GM21786 (cell line): ENCODE data around the gene THRSP.
A peak's percentile ranks its signal among the peaks of the same experiment; 100 is the strongest.
"Not testable (repeated sequence)": the region's sequence is repeated elsewhere in the genome, so short reads cannot be mapped to it uniquely, and the experiment has no call there.

Experiments used
- ATAC-seq: cut with Tn5 transposase; IDR thresholded peaks from one replicate; pipeline ENCODE4 v1.9.1; 2021; ENCODE audit not compliant: unreplicated experiment

THRSP gene

GRCh38 chr11:78038697-78039313, 24.9 kb upstream of the THRSP start:
- ATAC-seq: no peak

DNA sequence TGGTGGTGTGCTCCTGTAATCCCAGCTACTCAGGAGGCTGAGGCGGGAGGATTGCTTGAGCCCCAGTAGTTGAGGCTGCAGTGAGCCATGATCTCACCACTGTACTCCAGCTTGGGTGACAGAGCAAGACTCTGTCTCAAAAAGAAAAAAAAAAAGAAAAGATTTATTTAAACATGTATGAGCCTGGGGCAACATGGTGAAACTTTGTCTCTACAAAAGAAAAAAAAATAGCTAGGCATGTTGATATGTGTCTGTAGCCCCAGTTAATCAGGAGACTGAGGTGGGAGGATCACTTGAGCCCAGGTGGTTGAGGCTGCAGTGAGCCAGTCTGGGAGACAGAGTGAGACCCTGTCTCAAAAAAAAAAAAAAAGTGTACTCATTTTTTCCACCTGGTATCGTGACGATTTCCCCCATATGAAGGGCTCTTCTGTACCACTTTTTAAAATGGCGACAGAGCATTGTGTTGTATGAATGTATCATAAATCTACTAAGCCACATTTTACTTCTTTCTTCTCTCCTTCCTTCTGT, 24.2 kb upstream of the THRSP start:
- ATAC-seq: no peak

GRCh38 chr11:78039919-78040671, 23.6 kb upstream of the THRSP start:
- peak; percentile 76 for ATAC-seq

DNA sequence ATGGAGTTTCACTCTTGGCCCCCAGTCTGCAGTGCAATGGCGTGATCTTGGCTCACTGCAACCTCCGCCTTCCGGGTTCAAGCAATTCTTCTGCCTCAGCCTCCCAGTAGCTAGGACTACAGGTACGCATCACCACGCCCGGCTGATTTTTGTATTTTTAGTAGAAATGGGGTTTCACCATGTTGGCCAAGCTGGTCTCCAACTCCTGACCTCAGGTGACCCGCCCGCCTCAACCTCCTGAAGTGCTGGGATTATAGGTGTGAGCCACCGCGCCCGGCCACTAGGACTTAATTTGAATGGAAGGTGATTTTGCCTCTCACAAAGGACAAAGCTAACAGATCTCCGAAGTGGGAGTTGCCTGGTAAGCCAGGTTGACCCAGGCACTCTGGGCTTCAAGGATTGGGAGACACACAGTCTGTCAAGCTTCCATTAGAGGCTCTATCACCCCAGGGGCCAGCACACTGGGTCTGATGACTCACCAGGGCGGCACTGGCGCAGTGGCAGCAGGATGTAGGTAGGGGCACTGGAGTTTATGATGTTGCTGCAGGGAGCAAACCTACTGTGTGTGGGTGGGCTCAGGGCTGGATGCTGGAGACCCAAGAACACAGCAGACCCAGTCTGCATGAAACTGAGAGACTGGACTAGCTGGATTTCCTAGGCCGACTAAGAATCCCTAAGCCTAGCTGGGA, 22.8 kb upstream of the THRSP start:
- no peak for ATAC-seq

GRCh38 chr11:78041380-78041719, 22.3 kb upstream of the THRSP start:
- not testable (repeated sequence) for ATAC-seq

GRCh38 chr11:78041843-78042440, 21.7 kb upstream of the THRSP start:
- no peak for ATAC-seq

GRCh38 chr11:78044706-78045105, 19.0 kb upstream of the THRSP start:
- no peak for ATAC-seq

DNA sequence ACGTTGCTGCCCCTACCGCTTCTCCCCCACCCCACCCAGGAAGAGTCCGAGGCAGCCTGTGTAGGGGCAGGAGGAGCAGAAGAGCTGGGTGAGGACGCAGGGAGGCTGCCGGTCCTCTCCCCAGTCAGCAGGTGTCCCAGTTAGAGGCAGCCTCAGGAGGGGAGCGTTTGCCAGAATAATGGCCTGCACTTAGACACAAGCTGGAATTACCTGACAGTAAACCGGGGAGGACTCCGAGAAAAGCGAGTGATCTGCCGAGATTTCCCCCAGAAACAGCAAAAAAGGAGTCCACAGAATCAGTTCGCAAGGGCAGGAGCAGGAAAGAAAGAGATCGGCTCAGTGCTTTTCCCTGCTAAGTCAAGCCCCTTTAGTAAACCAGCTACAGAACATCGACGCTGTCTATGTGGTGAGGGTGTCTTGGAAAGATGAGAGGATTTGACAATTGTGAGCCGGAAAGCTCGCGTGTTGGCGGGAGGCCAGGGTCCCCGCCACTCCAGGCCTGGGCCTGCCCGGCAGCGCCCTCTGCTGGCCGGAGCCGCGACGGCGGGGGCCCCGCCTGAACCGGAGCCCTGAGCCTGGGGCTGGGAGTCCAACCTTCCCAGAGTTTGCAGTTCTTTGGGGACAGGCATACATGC, 17.7 kb upstream of the THRSP start:
- peak; percentile 64 for ATAC-seq

- no peak for ATAC-seq
Measured at GRCh38 chr11:78046486-78046854, 17.2 kb upstream of the THRSP start.

GRCh38 chr11:78048561-78048960, 15.1 kb upstream of the THRSP start:
- no peak for ATAC-seq

DNA sequence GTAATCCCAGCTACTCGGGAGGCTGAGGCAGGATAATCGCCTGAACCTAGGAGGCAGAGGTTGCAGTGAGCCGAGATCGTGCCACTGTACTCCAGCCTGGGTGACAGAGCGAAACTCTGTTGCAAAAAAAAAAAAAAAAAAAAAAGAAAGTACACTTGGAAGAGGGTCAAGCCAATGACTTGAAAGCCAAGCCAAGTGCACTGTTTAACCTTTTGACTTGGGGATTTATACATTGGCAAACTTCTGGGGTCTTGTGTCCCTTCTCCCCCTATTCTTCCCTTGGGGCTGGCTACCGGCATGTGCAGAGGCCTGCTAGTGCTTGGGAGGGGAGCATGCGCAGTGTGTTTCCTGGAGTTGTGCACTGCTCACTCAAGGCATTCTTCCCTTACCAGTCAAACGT, 14.3 kb upstream of the THRSP start:
- no peak for ATAC-seq

DNA sequence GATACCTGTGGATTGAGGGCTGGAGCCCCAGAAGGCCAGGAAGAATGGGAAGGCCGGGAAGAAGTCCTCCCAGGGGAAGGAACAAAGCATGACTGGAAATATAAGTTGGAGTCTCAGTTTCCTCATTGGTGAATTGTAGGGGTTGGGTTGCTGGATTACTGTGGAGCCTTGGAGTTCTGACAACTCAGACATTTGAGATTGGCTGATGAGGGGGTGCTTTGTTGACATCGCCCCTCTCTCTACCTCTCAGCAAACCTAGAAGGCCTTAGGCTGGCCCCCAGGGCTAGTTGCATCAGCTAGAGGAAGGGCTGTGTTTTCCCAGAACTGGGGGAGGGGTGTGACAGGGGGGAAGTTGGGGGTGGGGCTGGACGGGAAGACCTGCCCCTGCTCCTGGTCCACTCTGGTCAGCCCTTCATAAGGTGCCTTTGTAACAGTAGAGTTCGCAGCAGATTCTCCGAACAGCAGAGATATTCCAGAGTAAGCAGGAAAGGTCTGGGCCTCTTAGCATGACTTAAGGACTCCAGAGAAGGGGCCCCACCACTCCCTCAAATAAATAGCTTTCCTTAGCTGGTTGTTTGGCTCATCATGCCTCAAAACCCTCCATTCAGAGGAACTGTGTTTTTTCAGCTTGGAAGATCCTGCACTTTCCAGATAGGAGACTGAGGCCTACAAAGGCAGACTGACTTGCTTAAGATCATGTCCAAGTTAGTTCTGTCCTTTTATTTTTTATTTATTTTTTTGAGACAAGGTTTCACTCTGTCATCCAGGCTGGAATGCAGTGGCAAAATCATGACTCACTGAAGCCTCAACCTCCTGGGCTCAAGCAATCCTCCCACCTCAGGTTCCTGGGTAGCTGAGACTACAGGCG, 12.5 kb upstream of the THRSP start:
- ATAC-seq: no peak

GRCh38 chr11:78054971-78055370, 8.7 kb upstream of the THRSP start:
- no peak for ATAC-seq

- ATAC-seq: no peak
Measured at GRCh38 chr11:78056093-78056492, 7.6 kb upstream of the THRSP start.

DNA sequence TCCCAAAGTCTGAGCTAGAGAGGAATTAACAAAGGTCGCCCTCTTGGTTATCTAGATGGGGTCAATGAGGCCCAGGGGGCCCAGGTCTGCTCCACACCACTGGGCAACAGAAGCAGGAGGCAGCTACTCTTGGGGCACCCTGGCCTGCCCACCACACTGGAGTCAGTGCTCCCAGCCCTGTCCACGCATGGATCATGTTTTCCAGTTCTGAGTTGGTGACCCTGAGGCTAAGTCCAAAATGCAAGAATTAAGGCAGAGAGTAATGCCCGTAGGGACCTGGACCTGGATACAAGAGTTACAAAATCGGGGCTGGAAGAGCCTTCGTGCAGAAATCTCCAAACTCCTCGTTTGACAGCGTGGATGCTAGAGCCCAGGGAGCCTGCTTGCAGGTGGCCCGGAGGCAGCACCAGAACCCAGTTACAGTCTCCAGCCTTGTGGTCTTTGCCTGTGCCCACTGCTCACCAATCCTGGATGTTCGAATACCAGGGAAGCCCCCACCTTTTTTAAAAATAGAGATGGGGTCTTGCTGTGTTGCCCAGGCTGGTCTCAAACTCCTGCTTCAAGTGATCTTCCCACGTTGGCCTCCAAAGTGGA, 6.1 kb upstream of the THRSP start:
- no peak for ATAC-seq

DNA sequence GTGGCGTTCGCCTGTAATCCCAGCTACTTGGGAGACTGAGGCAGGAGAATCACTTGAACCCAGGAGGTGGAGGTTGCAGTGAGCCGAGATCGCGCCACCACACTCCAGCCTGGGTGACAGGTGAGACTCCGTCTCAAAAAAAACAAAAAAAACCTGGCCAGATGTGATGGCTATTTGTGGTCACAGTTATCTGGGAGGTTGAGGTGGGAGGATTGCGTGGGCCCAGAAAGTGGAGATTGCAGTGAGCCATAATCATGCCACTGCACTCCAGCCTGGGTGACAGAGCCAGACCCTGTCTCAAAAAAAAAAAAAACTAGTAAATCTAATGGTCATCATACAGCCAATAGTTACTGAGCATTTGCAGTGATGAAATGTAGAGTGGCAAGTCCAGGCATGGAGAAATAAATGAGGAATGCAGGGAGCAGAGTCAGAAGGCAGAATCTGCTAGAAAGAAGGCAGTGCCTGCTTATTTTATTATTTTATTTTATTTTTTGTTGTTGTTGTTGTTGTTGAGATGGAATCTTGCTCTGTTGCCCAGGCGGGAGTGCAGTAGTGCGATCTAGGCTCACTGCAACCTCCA, 3.8 kb upstream of the THRSP start:
- ATAC-seq: not testable (repeated sequence)

GRCh38 chr11:78060533-78060932, 3.1 kb upstream of the THRSP start:
- no peak for ATAC-seq

DNA sequence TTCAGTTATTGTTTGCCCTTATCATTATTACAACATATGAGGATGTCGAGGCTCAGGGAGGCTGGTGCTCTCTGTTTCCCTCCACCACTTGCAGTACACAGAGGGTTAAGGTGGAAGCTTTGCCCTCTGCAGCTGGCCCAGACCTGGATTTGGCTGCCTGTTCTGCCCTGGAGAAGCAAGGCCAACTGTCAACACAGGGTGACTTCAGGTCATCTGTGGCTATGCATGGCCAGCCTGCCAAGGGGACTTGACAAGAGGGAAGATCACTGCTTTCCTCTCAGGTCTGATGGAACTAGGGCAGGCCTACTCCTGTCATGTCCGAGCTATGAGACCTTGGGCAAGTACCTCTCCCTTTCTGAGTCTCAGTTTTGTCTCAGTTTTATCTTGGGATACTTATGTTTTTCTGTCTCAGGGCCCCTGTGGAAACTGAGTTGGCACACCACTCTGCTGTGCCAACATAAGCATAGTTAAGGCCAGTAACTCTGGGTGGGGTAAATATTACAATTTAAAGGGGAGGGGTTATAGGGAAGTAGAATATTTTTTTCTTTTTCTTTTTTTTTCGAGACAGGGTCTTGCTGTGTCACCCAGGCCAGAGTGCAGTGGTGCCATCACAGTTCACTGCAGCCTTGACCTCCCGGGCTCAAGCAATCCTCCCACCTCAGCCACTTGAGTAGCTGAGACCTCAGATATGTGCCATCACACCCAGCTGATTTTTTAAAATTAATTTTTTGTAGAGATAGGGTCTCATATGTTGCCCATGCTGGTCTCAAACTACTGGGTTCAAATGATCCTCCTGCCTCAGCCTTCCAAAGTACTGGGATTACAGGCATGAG, 2.4 kb upstream of the THRSP start:
- no peak for ATAC-seq

DNA sequence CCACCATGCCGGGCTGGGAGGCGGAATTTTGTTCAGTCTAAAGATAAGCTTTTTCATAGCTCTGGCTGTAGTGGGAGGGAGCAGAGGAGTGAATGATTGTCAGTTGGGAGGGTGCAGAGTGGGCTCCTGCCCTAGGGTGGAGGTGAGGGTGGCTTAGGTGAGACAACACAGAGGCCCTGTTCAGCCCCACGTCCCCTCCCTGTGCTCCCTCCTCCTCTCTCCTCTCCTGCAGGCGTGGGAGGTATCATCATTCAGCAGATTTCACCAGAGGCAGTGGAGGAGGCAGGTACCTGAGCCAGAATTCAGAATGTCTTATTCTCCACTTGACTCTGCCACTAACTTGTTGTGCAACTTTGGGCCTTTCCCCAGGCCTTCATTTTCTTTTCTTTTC, 1.7 kb upstream of the THRSP start:
- ATAC-seq: no peak
